HCT116 (cell line): Measurements from ENCODE around the gene ADGRG6. TPM values are rescaled to one million over a fixed set of nuclear protein-coding genes. Genes with fewer than 3 reads are reported as not detected.

Source experiments
- ATAC-seq: fragments of 200-7000 bp; cut with Tn5 transposase; 2 replicates; pipeline ENCODE4 v1.9.1; 2020; ENCODE audit warnings: mild to moderate bottlenecking, moderate library complexity
- BruUV-seq: library from RNA; stranded (reverse); fragments of 400-500 nt; replicated peaks from 2 replicates; lab custom pipeline; 2021; lab: Mats Ljungman, UMichigan
- CTCF ChIA-PET: fragments of 300-600 bp; sonication (Branson Sonifier 250); formaldehyde crosslinking; loops from one replicate; lab custom pipeline; 2021; ENCODE audit warnings: antibody characterized with exemption; lab: Charles Lee
- POLR2A ChIA-PET: fragments of 300-600, 350-600 bp; sonication (Branson Sonifier 250); formaldehyde crosslinking; loops from one replicate; lab custom pipeline; 2021; ENCODE audit warnings: antibody characterized with exemption; lab: Charles Lee
- RAD21 ChIA-PET, 2 experiments: fragments of 300-600 bp; sonication (Branson Sonifier 250); formaldehyde crosslinking; loops; one replicate each; lab custom pipeline; 2023; ENCODE audit warnings: low total read pairs in 2 of 2; ENCODE audit not compliant: uncharacterized antibody in 2 of 2, unreplicated experiment in 2 of 2, low non-redundant PET in 1 of 2; lab: Charles Lee
- DNase-seq: peaks from one replicate; pipeline ENCODE4 v3.0.0-alpha.2; 2010; ENCODE audit warnings: low read depth, low spot score
- H2AFZ ChIP-seq: fragments of 200-600 bp; shearing (Covaris generic), sonication (generic); 2 replicates; pipeline ENCODE4 v1.6.1; 2017; ENCODE audit warnings: low read depth, mixed run types, mixed read lengths, antibody characterized with exemption, low read length; ENCODE audit not compliant: poor library complexity, severe bottlenecking
- H3K27ac ChIP-seq: 2 replicates; pipeline ENCODE4 v1.5.1; 2012; ENCODE audit warnings: low read depth, low read length
- H3K27me3 ChIP-seq: fragments of 200-600 bp; sonication (generic); 2 replicates; pipeline ENCODE4 v1.6.1; 2016; ENCODE audit warnings: mixed run types, low read length, mixed read lengths; ENCODE audit not compliant: insufficient read depth
- H3K36me3 ChIP-seq, 2 experiments: fragments of 200-500 bp in 1 of 2; fragments of 200-600 bp in 1 of 2; sonication (Bioruptor generic) in 1 of 2; sonication (generic) in 1 of 2; 2 replicates each; pipeline versions ENCODE4 v1.5.1 to v1.6.1; 2014 to 2016; ENCODE audit warnings: low read length in 2 of 2, inconsistent platforms in 1 of 2, mixed read lengths in 1 of 2, mixed run types in 1 of 2; ENCODE audit not compliant: insufficient read depth in 2 of 2, control insufficient read depth in 1 of 2
- H3K4me1 ChIP-seq, 2 experiments: fragments of 200-600 bp in 1 of 2; sonication (generic) in 1 of 2; 2 replicates each; pipeline versions ENCODE4 v1.5.1 to v1.6.1; 2012 to 2017; ENCODE audit warnings: low read length in 2 of 2, inconsistent platforms in 1 of 2, mild to moderate bottlenecking in 1 of 2, mixed read lengths in 1 of 2, mixed run types in 1 of 2, moderate library complexity in 1 of 2; ENCODE audit not compliant: insufficient read depth in 2 of 2, control insufficient read depth in 1 of 2
- H3K4me2 ChIP-seq: fragments of 200-600 bp; sonication (generic); 2 replicates; pipeline ENCODE4 v1.6.1; 2017; ENCODE audit warnings: mixed run types, low read length, mixed read lengths
- H3K4me3 ChIP-seq, 2 experiments: fragments of 200-600 bp in 1 of 2; sonication (generic) in 1 of 2; replicated peaks in 1 of 2; 2 replicates each; pipeline ENCODE4 v1.5.1; 2011 to 2016; ENCODE audit warnings: low read length in 2 of 2, control low read depth in 1 of 2, low read depth in 1 of 2, mild to moderate bottlenecking in 1 of 2, mixed read lengths in 1 of 2, mixed run types in 1 of 2
- H3K79me2 ChIP-seq: fragments of 200-600 bp; sonication (generic); 2 replicates; pipeline ENCODE4 v1.6.1; 2017; ENCODE audit warnings: mild to moderate bottlenecking, mixed run types, low read length, moderate library complexity, mixed read lengths; ENCODE audit not compliant: insufficient read depth
- H3K9ac ChIP-seq: fragments of 200-600 bp; sonication (generic); 2 replicates; pipeline ENCODE4 v1.6.1; 2016; ENCODE audit warnings: low read length, mixed read lengths
- H3K9me2 ChIP-seq: fragments of 200-600 bp; sonication (generic), shearing (Covaris generic); 2 replicates; pipeline ENCODE4 v1.6.1; 2017; ENCODE audit warnings: mixed run types, mild to moderate bottlenecking, moderate library complexity; ENCODE audit not compliant: insufficient read depth
- H3K9me3 ChIP-seq, 2 experiments: fragments of 200-500 bp in 1 of 2; fragments of 200-600 bp in 1 of 2; sonication (Bioruptor generic) in 1 of 2; sonication (generic) in 1 of 2; 2 replicates each; pipeline ENCODE4 v1.6.1; 2014 to 2017; ENCODE audit warnings: low read length in 2 of 2, mixed read lengths in 2 of 2, inconsistent platforms in 1 of 2, low read depth in 1 of 2, mild to moderate bottlenecking in 1 of 2, mixed run types in 1 of 2, moderate library complexity in 1 of 2; ENCODE audit not compliant: control insufficient read depth in 1 of 2, insufficient read depth in 1 of 2
- H4K20me1 ChIP-seq: fragments of 200-600 bp; sonication (generic), shearing (Covaris generic); 2 replicates; pipeline ENCODE4 v1.6.1; 2017; ENCODE audit warnings: mixed run types, mild to moderate bottlenecking, moderate library complexity; ENCODE audit not compliant: insufficient read depth
- CBX3 ChIP-seq: IDR thresholded peaks from 2 replicates; pipeline ENCODE4 v1.6.1; 2012; ENCODE audit warnings: low read depth
- SIN3A ChIP-seq: IDR thresholded peaks from 2 replicates; pipeline ENCODE4 v1.6.1; 2012; ENCODE audit warnings: low read depth
- ZFX ChIP-seq: fragments of 450-650 bp; IDR thresholded peaks from 2 replicates; pipeline ENCODE4 v1.6.1; 2017
- ZNF274 ChIP-seq: fragments of 200-500 bp; sonication (Bioruptor generic); IDR thresholded peaks from 2 replicates; pipeline ENCODE4 v1.6.1; 2014; ENCODE audit warnings: mild to moderate bottlenecking, low read depth, low read length, inconsistent platforms
- intact Hi-C: fragments of 100-400 bp; cut with micrococcal nuclease; formaldehyde crosslinking; loops from 2 replicates; pipeline ENCODE4 v1.10.0; 2022
- total RNA-seq: library from RNA; stranded (reverse); gene quantifications from one replicate; pipeline ENCODE4 v1.2.1, GENCODE V29; 2021; ENCODE audit not compliant: unreplicated experiment
- TF ChIP-seq, protein P1 (sequence below): IDR thresholded peaks from 2 replicates; pipeline ENCODE4 v1.6.1; 2012; ENCODE audit warnings: low read depth

The ADGRG6 gene
- total RNA-seq, 1 experiment from 2014 or later: 67.9 TPM

DNA sequence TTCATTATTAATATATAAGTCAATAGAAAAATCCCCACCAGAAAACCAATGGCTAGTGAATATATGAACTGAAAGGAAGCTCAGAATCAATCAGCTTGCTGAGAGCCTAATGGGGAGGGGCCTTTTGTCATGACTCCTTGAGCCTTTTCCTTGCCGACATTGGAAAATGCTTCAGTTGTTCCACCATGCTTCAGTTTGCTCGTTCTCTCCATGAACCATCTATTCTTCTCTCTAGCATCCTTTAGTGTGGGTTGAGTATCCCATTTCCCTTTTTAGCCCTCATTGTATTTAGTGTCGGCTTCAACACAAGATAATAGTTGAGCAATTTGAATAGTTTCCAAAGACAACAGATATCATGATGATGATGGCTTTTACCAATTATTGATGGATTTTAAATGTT, 139.9 kb downstream of the ADGRG6 start:
- Histone ChIP-seq H3K4me1 (no peaks in the 10 kb centered on the region), H3K9me2 (no peaks in the 10 kb centered on the region), H3K36me3 (peaks cover 8 to 9% of the 10 kb centered on the region in 2 experiments; a peak in 3 of 4 replicates), H3K4me2 (no peak overlapping the region), H3K27me3 (no peaks in the 10 kb centered on the region), H4K20me1 (no peaks in the 10 kb centered on the region), H3K9me3 (no peaks in the 10 kb centered on the region), H2AFZ (no peak overlapping the region), H3K79me2 (no peaks in the 10 kb centered on the region), H3K9ac (no peak overlapping the region), H3K27ac (no peak overlapping the region), H3K4me3 (no peak overlapping the region)
- no TSS peak for BruUV-seq
- intact Hi-C loops: no loop called here
- ChIA-PET CTCF (no interaction called here), RAD21 (no interaction called here), POLR2A (no interaction called here)
- TF ChIP-seq ZFX (no peak), ZNF274 (no peak), SIN3A (no peak), CBX3 (no peak)
- DNase-seq: no peak
- ATAC-seq: no peak

DNA sequence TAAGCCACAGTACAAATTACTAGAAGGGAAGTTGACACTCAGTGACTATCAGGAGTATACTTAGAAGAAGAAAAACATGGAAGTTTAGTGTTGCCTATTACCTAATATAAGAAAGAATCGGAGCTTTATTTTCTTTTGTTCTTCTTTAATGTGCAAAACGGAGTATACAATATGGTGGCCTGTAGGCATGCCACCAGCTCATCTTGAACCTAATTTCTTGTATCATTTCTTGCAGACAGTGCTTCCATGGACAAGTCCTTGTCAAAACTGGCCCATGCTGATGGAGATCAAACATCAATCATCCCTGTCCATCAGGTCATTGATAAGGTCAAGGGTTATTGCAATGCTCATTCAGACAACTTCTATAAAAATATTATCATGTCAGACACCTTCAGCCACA, 141.3 kb downstream of the ADGRG6 start:
- Histone ChIP-seq H3K9ac (no peak overlapping the region), H3K79me2 (no peaks in the 10 kb centered on the region), H3K4me1 (no peaks in the 10 kb centered on the region), H3K9me2 (no peaks in the 10 kb centered on the region), H3K4me2 (no peak overlapping the region), H3K4me3 (no peak overlapping the region), H3K36me3 (peaks cover 6 to 9% of the 10 kb centered on the region in 2 experiments; a peak in 3 of 4 replicates), H2AFZ (no peak overlapping the region), H3K27ac (no peak overlapping the region), H4K20me1 (no peaks in the 10 kb centered on the region), H3K9me3 (no peaks in the 10 kb centered on the region), H3K27me3 (no peaks in the 10 kb centered on the region)
- RAD21 ChIA-PET: no interaction called here
- intact Hi-C loops: no loop called here
- CTCF ChIA-PET: no interaction called here
- ATAC-seq (no peak), DNase-seq (no peak)
- POLR2A ChIA-PET: no interaction called here
- BruUV-seq: no TSS peak
- TF ChIP-seq, protein P1, sequence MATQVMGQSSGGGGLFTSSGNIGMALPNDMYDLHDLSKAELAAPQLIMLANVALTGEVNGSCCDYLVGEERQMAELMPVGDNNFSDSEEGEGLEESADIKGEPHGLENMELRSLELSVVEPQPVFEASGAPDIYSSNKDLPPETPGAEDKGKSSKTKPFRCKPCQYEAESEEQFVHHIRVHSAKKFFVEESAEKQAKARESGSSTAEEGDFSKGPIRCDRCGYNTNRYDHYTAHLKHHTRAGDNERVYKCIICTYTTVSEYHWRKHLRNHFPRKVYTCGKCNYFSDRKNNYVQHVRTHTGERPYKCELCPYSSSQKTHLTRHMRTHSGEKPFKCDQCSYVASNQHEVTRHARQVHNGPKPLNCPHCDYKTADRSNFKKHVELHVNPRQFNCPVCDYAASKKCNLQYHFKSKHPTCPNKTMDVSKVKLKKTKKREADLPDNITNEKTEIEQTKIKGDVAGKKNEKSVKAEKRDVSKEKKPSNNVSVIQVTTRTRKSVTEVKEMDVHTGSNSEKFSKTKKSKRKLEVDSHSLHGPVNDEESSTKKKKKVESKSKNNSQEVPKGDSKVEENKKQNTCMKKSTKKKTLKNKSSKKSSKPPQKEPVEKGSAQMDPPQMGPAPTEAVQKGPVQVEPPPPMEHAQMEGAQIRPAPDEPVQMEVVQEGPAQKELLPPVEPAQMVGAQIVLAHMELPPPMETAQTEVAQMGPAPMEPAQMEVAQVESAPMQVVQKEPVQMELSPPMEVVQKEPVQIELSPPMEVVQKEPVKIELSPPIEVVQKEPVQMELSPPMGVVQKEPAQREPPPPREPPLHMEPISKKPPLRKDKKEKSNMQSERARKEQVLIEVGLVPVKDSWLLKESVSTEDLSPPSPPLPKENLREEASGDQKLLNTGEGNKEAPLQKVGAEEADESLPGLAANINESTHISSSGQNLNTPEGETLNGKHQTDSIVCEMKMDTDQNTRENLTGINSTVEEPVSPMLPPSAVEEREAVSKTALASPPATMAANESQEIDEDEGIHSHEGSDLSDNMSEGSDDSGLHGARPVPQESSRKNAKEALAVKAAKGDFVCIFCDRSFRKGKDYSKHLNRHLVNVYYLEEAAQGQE: no peak
